ENCODE data around the gene CNFN.

DNA sequence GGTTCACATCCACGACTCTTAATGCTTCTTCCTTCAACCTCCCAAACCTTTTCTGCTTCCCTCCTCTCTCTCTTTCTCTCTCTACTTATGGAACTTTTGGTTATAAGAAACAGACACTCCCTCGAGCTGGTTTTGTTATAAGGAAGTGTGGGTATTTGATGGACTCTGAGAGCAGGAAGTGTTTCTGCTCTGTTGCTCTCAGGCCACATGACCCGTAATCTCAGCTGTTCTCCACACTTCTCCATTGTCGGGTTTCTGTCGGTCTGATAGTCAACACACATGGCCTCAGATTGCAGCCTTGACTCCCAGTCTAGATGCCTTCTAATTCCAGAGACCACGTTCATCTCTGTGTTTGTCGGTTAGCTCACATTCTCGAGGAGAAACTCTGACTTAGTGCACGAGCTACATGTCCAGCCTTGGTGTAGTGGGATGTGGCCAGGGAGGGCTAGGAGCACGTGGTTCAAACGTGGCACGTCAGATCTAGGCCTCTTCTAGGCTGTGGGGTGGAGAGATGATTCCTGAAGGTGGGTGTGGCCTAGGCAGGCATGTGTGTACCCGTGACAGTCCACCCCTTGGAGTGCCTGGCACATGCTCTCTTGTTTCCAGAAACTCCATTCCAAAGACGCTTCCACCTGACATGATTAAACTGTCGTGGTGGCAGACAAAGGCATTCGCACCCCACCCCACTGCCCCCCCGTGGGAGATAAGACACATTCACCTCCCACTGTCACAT, 26.3 kb downstream of the CNFN start:
- TF ChIP-seq EZH2phosphoT487 (IDR thresholded peaks at IDR 0.05): no peak
- TF ChIP-seq, protein P1, sequence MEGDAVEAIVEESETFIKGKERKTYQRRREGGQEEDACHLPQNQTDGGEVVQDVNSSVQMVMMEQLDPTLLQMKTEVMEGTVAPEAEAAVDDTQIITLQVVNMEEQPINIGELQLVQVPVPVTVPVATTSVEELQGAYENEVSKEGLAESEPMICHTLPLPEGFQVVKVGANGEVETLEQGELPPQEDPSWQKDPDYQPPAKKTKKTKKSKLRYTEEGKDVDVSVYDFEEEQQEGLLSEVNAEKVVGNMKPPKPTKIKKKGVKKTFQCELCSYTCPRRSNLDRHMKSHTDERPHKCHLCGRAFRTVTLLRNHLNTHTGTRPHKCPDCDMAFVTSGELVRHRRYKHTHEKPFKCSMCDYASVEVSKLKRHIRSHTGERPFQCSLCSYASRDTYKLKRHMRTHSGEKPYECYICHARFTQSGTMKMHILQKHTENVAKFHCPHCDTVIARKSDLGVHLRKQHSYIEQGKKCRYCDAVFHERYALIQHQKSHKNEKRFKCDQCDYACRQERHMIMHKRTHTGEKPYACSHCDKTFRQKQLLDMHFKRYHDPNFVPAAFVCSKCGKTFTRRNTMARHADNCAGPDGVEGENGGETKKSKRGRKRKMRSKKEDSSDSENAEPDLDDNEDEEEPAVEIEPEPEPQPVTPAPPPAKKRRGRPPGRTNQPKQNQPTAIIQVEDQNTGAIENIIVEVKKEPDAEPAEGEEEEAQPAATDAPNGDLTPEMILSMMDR (IDR thresholded peaks at IDR 0.05): no peak
